Activated B cell treated with CpG ODN at 0.5 μM for 24 hours (primary cell): ENCODE measurements around the gene SLC45A3. TPM values are rescaled to one million over a fixed set of nuclear protein-coding genes. Genes with fewer than 3 reads are reported as not detected.
A peak's percentile ranks its signal among the peaks of the same experiment; 100 is the strongest.

Experiments
- ATAC-seq: fragments of 200-7000 bp; cut with Tn5 transposase; one replicate; pipeline ENCODE4 v1.10.0; 2021; ENCODE audit warnings: low read depth, mild to moderate bottlenecking, moderate library complexity
- CTCF ChIA-PET: fragments of 350-600 bp; sonication (Branson Sonifier 250); formaldehyde crosslinking; loops from one replicate; lab custom pipeline; 2021; ENCODE audit warnings: antibody characterized with exemption; lab: Charles Lee
- POLR2A ChIA-PET: fragments of 350-600 bp; sonication (Branson Sonifier 250); formaldehyde crosslinking; loops from one replicate; lab custom pipeline; 2021; ENCODE audit warnings: antibody characterized with exemption; lab: Charles Lee
- DNase-seq: peaks from one replicate; pipeline ENCODE4 v3.0.0; 2022
- H3K27ac Mint-ChIP-seq: one replicate; pipeline ENCODE4 v1.8.0; 2020; ENCODE audit warnings: mixed read lengths
- H3K27me3 Mint-ChIP-seq: one replicate; pipeline ENCODE4 v1.8.0; 2021; ENCODE audit warnings: mixed read lengths
- H3K36me3 Mint-ChIP-seq: one replicate; pipeline ENCODE4 v1.8.0; 2021; ENCODE audit warnings: low read depth, mixed read lengths
- H3K4me1 Mint-ChIP-seq: one replicate; pipeline ENCODE4 v1.8.0; 2021; ENCODE audit warnings: mixed read lengths
- H3K4me3 Mint-ChIP-seq: one replicate; pipeline ENCODE4 v1.8.0; 2020; ENCODE audit warnings: mild to moderate bottlenecking, mixed read lengths
- H3K9me3 Mint-ChIP-seq: one replicate; pipeline ENCODE4 v1.8.0; 2020; ENCODE audit warnings: mixed read lengths
- intact Hi-C: fragments of 100-400 bp; cut with micrococcal nuclease; formaldehyde crosslinking; loops from one replicate; pipeline ENCODE4 v1.15.1; 2024
- total RNA-seq: library from RNA; stranded (reverse); gene quantifications from 2 replicates; pipeline ENCODE4 v1.2.3, GENCODE V29; 2022
- TF ChIP-seq, protein P1 (sequence below): fragments of 200-600 bp; IDR thresholded peaks from one replicate; pipeline ENCODE4 v1.8.0; 2022; ENCODE audit warnings: antibody characterized with exemption, mild to moderate bottlenecking

Gene SLC45A3
- total RNA-seq, 1 donor from 2014 or later: 7.4 TPM

DNA sequence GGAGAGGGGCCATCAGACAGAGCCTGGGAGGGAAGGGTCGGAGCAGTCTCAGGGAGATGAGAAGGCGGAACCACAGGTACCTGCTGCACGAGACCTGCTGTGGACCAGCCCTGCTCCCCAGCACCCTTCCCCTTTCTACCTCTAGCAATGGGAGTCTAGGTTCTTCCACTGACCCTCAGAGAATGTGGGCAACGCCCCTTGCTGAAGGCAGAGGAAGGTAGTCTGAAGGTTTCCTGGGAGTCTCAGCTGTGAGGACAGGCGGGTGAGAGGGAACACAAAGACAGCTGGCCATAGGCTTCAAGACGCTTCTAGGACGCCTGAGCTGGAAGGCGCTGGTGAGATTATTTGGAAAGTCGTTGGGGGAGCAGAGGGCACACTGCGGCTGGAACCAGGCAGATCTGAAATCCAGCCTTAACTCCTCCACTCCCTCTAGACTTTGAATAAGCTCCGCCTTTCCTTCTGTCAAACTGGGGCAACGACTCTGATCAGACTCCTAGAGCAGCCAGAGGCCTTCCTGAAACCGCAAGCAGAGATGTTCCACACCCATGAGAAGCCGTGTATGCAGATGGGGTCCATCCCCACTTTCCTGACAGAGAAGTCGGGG, 18.1 kb downstream of the SLC45A3 start:
- TF ChIP-seq, protein P1, sequence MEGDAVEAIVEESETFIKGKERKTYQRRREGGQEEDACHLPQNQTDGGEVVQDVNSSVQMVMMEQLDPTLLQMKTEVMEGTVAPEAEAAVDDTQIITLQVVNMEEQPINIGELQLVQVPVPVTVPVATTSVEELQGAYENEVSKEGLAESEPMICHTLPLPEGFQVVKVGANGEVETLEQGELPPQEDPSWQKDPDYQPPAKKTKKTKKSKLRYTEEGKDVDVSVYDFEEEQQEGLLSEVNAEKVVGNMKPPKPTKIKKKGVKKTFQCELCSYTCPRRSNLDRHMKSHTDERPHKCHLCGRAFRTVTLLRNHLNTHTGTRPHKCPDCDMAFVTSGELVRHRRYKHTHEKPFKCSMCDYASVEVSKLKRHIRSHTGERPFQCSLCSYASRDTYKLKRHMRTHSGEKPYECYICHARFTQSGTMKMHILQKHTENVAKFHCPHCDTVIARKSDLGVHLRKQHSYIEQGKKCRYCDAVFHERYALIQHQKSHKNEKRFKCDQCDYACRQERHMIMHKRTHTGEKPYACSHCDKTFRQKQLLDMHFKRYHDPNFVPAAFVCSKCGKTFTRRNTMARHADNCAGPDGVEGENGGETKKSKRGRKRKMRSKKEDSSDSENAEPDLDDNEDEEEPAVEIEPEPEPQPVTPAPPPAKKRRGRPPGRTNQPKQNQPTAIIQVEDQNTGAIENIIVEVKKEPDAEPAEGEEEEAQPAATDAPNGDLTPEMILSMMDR: no peak
- Mint-ChIP-seq H3K27ac (peak overlapping the region; percentile 18), H3K4me1 (peaks cover 52% of the 10 kb centered on the region), H3K27me3 (no peaks in the 10 kb centered on the region), H3K9me3 (no peaks in the 10 kb centered on the region), H3K36me3 (peaks cover 11% of the 10 kb centered on the region), H3K4me3 (no peak overlapping the region)
- DNase-seq: no peak
- intact Hi-C loops: loop anchor here (10.0 kb wide), 1 partner anchor 1163 kb away; no protein-coding TSS in a partner anchor
- ATAC-seq: no peak
- ChIA-PET CTCF (interaction anchor here (7.7 to 18.8 kb wide), 3 partner anchors 46 to 316 kb away, joined by 160 to 628 read pairs (median 298); no protein-coding TSS in a partner anchor), POLR2A (no interaction called here)

- Mint-ChIP-seq H3K4me1 (peaks cover 45% of the 10 kb centered on the region), H3K36me3 (peaks cover 11% of the 10 kb centered on the region), H3K9me3 (no peaks in the 10 kb centered on the region), H3K27me3 (no peaks in the 10 kb centered on the region), H3K4me3 (no peak overlapping the region), H3K27ac (peak overlapping the region; percentile 18)
- TF ChIP-seq, protein P1: no peak
- POLR2A ChIA-PET: interaction anchor here (0.5 to 4.7 kb wide), 3 partner anchors 50 to 113 kb away, joined by 3 to 46 read pairs (median 3); no protein-coding TSS in a partner anchor
- no peak for DNase-seq
- CTCF ChIA-PET: interaction anchor here (0.8 to 18.8 kb wide), 5 partner anchors 46 to 317 kb away, joined by 3 to 628 read pairs (median 160); no protein-coding TSS in a partner anchor
- intact Hi-C loops: loop anchor here (10.0 kb wide), 1 partner anchor 1163 kb away; no protein-coding TSS in a partner anchor
- ATAC-seq: no peak
Measured at GRCh38 chr1:205661429-205662134, 18.7 kb downstream of the SLC45A3 start.

DNA sequence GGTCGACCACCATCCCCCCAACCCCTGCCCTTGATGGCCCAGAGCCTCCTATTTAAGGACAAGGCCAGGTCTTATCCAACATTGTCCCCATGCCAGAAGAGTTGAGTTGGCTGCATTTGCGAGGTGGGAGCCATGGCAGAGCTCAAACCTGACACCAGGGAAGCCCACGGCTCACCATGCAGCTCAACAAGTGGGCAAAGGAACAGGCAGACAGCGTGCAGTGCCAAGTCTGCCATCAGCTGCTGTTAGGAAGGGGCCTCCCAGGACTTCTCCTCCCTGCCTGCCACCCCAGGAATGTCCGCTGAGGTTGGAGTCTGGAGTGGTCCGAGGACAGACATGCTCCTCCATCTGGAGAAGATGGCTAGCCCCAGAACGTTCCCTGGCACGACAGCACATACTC, 19.9 kb downstream of the SLC45A3 start:
- TF ChIP-seq, protein P1: no peak
- no peaks in the 10 kb centered on the region for H3K9me3 Mint-ChIP-seq
- ChIA-PET CTCF (interaction anchor here (1.0 to 18.8 kb wide), 10 partner anchors 9 to 318 kb away, joined by 3 to 628 read pairs (median 30); partner anchors contain the start of gene RAB29), POLR2A (interaction anchor here (2.1 to 4.7 kb wide), 4 partner anchors 9 to 68 kb away, joined by 5 to 46 read pairs (median 36); no protein-coding TSS in a partner anchor)
- intact Hi-C loops: loop anchor here (10.0 kb wide), 1 partner anchor 1164 kb away; no protein-coding TSS in a partner anchor
- H3K27me3 Mint-ChIP-seq: no peaks in the 10 kb centered on the region
- no peak for DNase-seq
- peaks cover 11% of the 10 kb centered on the region for H3K36me3 Mint-ChIP-seq
- no peak for ATAC-seq
- H3K4me3 Mint-ChIP-seq: no peak overlapping the region
- no peak overlapping the region for H3K27ac Mint-ChIP-seq
- peaks cover 33% of the 10 kb centered on the region for H3K4me1 Mint-ChIP-seq

- Mint-ChIP-seq H3K27me3 (no peaks in the 10 kb centered on the region), H3K4me3 (no peak overlapping the region), H3K27ac (no peak overlapping the region), H3K4me1 (peaks cover 20% of the 10 kb centered on the region), H3K9me3 (no peaks in the 10 kb centered on the region), H3K36me3 (peaks cover 11% of the 10 kb centered on the region)
- intact Hi-C loops: loop anchor here (1.0 to 5.0 kb wide), 7 partner anchors 10 to 448 kb away; partner anchors contain the start of gene RAB29
- ATAC-seq (peak; percentile 95), DNase-seq (peak; percentile 75)
- ChIA-PET POLR2A (interaction anchor here (0.6 to 4.7 kb wide), 10 partner anchors 10 to 319 kb away, joined by 3 to 46 read pairs (median 7); partner anchors contain the start of genes ELK4 and SLC45A3), CTCF (interaction anchor here (0.7 to 18.8 kb wide), 53 partner anchors 9 to 460 kb away, joined by 3 to 628 read pairs (median 5); partner anchors contain the start of genes ELK4, RAB29 and SLC45A3)
- TF ChIP-seq, protein P1: peak; percentile 81
Measured at GRCh38 chr1:205658943-205659581, 21.2 kb downstream of the SLC45A3 start.
